GM19238 (cell line): ENCODE data around the gene MYO5B.
"Not testable (repeated sequence)": the region's sequence is repeated elsewhere in the genome, so short reads cannot be mapped to it uniquely, and the experiment has no call there.

Experiments used
- DNase-seq: peaks from one replicate; pipeline ENCODE4 v3.0.0; 2011; ENCODE audit warnings: low spot score; ENCODE audit not compliant: insufficient read length

Gene MYO5B

DNA sequence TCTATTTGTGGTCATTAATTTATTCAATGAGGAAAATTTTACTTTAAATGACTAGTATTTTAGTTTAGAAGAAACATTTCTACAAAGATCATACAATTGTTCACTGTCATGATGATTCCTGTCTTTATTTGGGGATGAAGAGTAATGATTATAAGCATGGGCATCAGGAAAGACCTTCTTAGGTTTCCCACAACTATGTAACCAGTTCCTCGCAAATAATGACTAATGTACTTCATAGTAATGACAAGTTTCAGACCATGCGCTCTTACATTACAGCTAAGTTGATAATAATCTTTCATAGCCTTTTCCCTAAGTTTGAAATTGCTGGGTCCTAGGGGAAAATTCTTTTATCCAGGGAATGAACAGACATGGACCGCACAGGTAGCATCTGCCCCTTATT lies 90.5 kb downstream of the MYO5B start:
- no peak for DNase-seq

DNA sequence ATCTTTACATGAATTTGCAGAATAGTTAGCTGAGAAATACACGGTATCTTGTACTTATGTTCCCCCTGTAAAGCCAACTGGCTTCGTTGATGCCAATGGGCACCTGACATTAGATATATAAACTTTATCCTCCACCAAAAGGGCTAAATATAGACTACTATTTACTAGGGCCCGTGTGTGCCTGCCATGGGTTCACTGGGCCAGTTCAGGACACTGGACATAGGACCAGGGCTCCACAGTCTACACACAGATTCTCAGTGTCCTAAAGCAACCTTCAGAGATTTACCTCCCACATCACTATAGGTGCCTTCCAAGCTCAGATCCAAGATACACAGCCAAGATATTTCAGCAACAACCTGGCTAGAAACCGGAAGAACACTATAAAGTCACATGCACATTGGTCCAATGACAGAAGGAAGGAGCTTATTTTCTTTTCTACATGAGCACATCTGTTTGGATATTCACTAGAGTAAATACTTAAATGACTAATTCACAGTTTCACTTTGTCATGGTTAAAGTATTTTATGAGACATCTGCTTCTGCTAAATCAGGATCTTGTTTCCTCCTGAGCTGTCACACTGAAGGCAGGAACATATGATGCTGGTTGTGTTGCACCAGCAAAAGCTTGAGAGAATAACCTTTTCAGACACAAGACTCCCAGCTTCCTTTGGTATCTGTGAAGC lies 95.1 kb downstream of the MYO5B start:
- peak; percentile 9 for DNase-seq

DNA sequence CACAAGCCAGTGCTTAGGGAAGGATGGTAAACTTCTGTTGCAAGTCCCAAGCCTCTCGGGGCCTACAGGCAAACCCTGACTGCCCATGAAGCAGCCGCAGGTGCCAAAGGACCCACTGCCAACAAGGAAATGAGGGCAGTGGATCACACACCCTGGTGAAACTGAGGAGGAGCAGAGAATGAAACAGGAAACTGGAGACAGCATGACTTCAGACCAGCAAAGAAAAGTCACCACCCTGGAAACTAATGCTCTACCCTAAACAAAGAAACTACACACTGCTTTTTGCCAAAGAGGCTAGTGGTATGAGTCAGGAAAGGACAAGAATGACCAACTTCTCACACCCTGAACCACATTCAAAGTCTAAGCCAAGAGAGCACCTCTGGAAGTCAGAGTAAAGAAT lies 97.2 kb downstream of the MYO5B start:
- no peak for DNase-seq

DNA sequence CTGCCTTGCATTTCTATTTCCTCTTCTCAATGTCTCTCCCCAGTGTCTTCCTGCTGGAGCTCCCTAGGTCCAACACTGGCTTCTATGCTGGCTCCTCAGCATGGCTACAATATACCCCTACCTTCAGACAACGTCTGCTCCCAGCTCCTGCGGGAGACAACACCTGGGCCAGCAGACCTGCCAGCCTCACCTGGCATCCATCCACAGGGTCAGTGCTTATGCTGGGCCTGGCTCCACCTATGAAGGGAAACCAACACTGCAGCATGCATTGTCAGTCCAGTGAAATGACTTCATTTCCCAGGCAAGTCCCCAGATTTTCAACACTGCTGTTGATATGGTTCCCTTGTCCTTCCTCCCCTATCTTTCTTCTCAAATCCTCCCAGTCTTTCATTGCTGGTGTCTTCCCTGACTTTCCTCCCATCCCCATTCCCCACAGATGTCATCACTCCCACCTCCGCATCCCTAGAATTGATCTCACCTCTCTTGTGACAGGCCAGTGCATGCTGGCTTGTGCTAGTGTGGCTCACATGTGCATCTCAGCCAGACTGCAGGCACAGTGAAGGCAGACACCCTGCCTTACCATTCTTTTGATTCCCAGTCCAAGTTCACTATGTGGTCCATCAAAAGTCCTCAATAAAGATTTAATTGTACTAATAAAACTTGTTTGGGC lies 98.0 kb downstream of the MYO5B start:
- DNase-seq: no peak

DNA sequence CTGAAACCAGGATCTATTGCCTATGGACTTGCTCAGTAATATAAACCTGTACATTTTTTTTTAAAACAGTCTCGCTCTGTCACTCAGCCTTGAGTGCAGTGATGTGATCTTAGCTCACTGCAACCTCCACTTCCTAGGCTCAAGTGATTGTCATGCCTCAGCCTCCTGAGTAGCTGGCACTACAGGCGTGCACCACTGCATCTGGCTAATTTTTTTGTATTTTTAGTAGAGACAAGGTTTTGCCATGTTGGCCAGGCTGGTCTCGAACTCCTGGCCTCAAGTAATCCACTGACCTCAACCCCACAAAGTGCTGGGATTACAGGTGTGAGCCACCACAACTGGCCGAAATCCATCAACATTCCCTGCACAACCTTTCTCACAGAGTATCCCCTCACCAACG lies 100.2 kb downstream of the MYO5B start:
- DNase-seq: not testable (repeated sequence)

DNA sequence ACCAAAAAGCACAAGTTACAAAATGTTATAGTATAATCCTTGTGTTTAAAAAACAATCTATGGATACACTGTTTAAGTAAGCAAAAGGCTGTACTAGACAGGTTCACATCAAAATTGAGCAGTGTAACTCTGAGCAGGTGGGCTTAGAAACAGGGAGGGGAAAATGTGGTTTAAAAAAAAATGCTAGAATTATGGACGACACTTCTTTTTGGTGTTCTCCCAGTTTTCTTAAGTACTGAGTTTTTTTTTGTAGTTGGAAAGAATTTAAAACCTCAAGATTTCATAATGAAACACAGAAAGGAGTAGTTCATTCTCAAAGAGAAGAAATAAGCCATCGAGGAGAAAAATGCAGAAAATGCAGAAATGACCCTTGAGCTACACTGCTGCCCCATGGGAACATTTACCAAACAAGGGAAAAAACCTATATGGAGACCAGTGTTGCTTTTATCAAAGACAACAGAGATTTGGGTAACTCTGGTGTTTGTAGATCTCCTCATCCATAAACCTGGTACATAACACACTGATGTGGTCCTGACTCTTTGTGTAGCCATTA lies 100.7 kb downstream of the MYO5B start:
- DNase-seq: no peak

DNA sequence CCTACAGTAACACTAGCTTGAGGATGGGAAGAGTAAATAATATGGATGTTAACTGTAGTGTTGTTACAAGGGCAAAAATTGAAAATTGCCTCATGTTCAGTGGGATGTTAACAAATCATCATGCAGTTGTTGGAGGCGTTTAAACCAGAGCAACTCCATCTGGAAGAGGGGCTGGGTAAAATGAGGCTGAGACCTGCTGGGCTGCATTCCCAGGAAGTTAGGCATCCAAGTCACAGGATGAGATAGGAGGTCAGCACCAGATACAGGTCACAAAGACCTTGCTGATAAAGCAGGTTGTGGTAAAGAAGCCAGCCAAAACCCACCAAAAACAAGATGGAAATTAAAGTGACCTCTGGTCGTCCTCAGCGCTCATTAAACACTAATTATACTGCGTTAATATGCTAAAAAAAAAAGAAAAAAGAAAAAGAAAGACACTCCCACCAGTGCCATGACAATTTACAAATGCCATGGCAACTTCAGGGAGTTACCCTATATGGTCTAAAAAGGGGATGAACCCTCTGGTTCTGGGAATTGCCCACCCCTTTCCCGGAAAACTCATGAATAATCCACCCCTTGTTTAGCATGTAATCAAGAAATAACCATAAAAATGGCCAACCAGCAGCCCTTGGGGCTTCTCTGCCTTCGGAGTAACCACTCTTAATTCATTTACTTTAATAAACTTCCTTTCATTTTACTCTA lies 101.4 kb downstream of the MYO5B start:
- no peak for DNase-seq

DNA sequence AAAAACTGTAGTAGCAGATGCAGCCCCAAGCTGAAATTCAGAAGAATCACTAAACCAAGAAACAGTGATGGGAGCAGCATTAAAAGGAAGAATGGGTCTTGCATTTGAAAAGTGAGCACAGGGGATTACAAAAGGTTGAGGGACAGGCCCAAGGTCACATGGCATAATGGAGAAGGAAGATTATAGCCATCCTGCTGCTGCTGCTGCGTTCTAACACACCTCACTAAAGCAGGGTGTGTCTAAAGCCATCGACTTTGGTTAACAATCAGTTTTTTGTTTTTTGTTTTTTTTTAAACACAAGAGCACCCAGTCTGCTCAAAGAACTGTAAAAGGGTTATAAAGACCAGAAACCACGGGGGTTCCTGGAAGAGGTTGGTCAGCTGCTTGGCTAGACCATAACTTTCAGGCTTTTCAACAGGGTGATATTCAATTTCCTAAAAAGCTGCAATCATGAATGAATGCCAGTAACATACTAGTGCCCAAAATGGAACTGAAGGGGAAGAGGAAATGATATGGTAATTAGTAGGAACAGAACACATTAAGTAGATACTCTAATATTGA lies 102.6 kb downstream of the MYO5B start:
- DNase-seq: no peak

DNA sequence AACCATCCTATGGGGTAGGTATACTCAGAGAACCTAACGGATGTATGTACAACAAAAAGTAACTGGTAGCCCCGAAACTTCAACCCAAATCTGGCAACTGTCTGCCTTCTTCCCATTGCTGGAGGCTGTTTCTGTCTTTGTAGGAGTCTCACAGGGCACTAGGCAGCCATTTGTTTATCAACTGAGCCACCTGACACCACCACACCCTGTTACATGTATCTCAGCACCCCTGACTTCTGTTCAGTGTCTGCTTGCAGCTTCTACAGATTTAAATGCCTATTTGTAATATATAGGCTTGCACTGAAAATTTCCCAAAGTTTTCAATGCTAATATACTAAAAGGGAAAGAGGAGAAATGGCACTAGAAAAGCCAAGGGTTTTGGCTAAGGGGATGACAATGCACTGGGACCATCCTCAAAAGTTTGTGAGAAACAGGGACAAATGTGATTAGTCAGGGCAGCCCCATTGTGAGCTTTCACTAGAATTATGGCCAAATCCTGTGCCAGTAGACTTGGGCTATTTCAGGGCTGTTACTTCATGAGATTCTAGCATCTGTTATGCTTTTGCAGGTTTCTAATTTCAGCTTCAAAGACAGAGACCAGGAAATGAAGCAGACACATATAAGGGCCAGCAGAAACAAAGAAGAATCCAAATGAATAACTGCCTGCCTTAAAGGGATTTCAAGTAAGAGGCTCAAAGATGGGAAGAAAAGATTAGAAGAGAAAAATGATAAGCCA lies 103.3 kb downstream of the MYO5B start:
- no peak for DNase-seq

DNA sequence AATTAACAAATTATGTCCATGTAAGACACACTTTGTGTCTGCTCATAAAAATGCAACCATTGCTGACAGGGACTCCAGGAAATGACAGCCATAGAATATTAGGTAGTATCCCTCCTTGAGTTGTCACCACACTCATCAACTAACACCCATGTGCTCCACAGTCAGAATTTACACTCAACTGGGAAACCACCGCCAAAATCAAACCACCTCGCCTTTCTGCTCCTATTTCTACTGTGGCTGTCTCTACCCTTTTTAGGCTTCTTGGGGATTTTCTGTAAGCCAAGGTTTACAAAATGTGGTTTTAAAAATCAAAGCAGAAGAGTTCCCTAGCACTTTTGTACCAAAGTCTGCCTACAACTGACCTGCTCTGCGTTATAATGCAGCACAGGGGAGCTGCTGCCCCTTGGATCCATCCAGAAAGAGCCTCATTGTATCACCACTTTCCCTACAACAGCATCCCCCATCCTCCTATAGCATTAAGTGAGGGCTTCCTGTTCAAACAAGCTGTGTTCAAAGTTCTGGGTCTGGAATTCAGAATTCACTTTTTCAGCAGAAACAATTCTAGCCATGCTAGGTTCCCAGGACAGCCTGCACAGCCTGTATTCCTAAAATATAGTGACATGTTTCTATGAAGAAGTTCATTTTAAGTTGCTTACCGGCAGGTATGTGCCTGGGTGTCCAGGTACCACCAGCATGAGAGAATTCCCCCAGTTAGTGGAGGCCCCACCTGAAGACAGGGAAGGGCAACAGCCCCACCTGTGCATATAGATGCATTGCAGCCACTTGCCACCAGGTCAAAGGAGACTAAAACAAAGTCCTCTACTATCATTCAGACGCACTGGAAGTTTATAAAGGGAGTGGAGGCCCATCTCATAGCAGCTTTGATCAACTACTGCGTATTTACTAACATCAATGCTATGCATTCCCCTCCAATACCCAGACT lies 104.3 kb downstream of the MYO5B start:
- DNase-seq: no peak

DNA sequence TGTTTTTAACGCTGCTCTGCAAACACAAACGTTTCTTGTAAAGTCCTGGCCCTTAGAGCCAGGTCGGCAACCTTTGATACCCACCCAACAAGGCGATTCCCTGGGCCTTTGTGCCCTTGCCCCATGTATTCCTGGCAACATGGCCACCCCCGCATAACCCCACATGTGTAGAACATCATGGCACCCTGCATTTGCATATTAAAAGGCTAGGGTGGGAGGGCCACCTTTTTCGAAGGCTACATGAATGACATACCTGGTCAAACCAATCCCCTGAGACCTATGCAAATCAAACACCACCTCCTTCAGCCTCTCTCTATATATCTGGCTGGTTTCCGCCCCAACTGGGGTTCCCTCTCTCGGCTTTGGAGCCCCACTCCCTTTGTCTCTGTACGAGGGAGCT lies 105.2 kb downstream of the MYO5B start:
- no peak for DNase-seq

DNA sequence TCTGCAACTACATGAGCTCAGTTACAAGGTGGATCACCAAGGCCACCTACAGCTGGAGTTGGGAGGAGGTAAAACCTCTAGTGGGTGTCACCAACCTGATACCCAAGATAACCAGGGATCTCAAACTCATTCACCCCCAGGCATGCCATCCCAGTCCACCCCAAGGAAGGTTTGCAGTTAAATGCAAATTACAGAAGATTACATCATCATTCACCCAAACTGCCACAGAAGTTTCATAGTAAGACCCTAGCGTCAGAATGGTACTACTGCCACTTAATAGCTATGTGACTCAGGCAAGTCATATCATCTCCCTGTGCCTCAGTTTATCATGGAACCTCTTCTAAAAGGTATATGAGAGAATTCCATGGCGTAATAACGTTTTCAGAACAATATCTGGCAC lies 111.2 kb downstream of the MYO5B start:
- no peak for DNase-seq

DNA sequence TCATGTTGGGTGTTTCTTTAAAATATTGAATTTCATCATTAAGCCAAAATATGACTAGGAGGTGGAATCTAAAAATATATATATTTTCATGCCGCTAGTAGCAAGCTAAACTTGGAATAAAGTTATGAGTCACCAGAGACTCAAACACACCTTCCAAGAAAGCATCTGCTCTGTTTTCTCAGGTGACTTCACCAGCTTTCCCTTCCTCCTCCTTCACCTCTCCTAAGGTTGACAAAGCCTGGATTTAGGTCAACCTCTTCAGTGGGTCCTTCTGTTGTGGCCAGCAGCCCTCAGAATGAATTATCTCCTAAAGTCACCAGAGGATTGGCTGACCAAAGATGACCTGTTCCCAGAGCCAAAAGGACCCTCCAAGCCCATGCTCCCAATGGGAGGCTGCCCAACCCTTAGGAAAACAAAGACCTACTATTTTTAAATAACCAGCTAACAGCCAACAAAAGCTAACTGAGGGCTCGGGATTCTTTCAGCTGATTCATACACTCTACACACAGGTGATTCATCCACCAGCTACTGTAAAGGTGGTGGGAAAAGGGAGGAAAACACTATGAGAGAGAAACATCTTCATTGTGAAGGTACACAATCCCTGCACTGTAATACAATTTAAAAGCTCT lies 113.9 kb downstream of the MYO5B start:
- DNase-seq: no peak

DNA sequence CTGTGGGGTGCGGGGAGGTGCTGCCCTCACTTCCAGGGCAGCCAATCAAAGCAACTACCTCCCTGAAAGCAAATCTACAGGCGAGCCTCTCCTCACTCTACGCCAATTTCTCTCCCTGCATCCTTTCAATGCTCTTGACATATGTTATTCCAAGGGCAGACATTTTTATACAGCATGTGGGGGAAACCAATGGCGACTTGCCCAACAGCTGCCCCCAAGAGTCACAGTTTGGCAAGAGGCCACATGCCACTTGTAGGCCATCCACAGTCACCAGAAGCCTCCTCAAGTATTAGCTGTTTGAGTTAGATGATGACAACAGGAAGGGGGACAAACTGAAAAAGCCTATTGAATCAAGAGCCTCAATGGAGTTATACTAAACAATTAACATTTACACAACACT lies 114.6 kb downstream of the MYO5B start:
- no peak for DNase-seq

DNA sequence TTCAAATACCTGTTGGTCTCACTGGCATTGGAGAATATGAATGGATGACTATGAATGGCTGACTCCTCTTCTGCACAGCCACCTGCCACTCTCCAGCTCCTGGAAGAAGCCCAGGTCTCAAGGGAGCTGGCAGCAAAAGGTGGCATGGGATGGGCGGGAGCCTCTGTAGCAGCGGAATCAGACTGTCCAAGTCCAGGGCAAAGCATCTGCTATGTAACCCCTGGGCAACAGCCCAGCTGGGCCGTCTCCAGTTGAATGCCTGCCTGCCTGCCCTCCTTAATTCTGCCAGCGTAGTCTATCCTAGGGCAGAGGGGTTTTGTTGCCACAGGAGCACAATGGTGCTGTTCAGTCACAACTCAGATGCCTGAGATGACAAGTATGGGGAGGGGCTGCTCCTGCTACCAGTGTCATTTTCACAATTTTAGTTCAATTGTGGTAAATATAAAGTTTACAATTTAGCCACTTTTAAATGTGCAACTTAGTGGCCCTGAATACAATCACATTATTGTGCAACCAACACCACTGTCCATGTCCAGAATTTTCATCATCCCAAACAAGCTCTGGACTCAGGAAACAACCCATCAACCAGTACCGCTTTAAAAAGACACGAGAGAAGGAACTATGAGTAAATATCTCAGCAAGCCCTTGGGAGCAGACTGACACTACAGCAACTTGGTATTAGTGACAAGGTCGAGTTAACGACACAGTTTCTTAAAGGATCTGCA lies 115.2 kb downstream of the MYO5B start:
- no peak for DNase-seq

DNA sequence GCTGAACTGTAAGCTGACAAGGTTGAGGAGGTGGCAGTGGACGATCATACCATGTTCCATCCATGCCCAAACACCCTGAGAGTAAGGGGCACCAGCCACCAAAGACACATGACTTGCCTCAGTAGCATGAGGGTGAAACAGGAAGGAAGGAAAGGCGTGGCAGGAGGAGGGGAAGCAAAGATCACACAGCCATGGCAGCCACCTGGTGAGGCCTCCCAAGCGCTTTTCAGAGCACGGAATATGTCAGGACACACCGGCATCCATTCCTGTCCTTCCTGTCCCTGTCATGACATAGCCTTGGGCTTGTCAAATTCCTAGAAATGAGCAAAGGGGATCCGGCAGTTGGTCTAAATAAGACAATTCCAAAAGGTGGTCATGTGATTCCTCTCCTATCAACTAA lies 118.7 kb downstream of the MYO5B start:
- DNase-seq: no peak

DNA sequence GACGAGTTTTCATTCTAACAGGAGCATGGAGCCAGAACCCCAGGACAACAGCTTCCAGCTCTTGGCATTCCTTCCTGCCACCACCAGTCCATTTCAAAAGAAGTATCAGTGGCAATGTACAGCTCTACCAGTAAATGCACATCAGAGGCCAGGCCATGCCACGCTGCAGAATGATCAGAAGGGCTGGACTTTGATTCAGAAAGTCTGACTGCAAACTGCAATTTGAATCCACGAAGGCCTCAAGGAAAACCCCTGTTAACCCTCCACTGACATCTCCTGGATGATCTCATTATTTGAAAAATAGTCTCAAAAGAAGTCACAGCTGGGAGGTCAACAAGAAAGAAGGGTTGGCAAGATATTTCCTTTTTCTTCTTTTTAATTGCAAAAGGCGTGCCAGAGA lies 119.2 kb downstream of the MYO5B start:
- no peak for DNase-seq

DNA sequence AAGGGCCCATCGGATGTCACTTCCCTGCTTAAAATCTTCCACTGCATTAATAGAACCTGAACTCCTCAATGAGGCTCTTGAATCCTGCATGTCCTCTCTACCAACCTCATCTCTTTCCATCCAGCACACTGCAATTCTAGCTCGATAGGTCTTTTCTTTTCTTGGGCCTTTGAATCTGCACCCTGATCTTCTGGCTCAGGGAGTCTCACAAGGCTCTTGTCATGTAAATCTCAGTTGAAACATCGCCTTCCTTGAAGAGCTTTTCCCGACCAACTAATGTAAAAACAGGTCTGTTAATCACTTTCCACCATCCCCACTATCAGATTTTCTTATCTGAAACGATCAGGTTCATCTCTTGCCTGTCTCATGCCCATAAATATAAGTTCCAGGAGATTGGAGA lies 120.5 kb downstream of the MYO5B start:
- DNase-seq: no peak

DNA sequence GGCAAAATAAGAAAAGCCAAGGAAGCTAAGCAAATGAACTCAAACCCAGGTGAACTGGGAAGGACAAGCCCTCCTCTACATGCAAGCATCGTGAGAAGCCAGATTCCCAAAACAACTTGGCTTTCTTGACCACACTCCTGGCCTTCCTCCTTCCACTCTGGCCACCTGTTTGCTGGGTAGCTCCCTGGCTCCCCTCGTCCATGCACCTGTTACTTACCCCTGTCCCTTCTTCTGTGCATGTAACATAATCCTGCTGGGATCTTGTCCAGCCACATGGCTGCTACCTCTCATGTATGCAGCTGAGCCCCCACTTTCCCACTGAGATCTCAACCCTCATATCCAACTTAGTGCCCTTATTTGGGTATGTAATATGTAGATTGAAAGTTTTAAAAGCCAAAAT lies 121.6 kb downstream of the MYO5B start:
- no peak for DNase-seq
